Natural killer cell (primary cell): ENCODE data around the gene NOSIP. TPM values are rescaled to one million over a fixed set of nuclear protein-coding genes. Genes with fewer than 3 reads are reported as not detected.

Experiments used
- ATAC-seq, 3 donors: fragments of 150-1000 bp in 2 of 3; fragments of 200-7000 bp in 1 of 3; cut with Tn5 transposase; 1 replicate in 1 of 3; 2 replicates in 2 of 3; pipeline ENCODE4 v1.10.0; 2021; ENCODE audit warnings: mild to moderate bottlenecking in 2 of 3, moderate library complexity in 2 of 3
- DNase-seq, 2 donors: peaks; one replicate each; pipeline versions ENCODE4 v3.0.0 to v3.0.0-alpha.2; 2013 to 2021; ENCODE audit warnings: mixed read lengths in 1 of 2
- H3K27ac ChIP-seq: one replicate; pipeline ENCODE4 v1.5.1; 2013; ENCODE audit warnings: mild to moderate bottlenecking, low read length
- H3K27me3 ChIP-seq: one replicate; pipeline ENCODE4 v1.6.1; 2013; ENCODE audit warnings: low read length; ENCODE audit not compliant: control insufficient read depth, insufficient read depth
- H3K36me3 ChIP-seq: one replicate; pipeline ENCODE4 v1.6.1; 2013; ENCODE audit warnings: low read length; ENCODE audit not compliant: control insufficient read depth, insufficient read depth
- H3K4me1 ChIP-seq: one replicate; pipeline ENCODE4 v1.6.1; 2013; ENCODE audit warnings: low read length; ENCODE audit not compliant: control insufficient read depth, insufficient read depth
- H3K4me3 ChIP-seq: one replicate; pipeline ENCODE4 v1.5.1; 2013; ENCODE audit warnings: low read length
- H3K9me3 ChIP-seq: one replicate; pipeline ENCODE4 v1.6.1; 2013; ENCODE audit warnings: low read length; ENCODE audit not compliant: control insufficient read depth, insufficient read depth
- H3K27ac Mint-ChIP-seq, 2 donors: one replicate each; pipeline ENCODE4 v1.8.0; 2022; ENCODE audit warnings: mild to moderate bottlenecking in 2 of 2, mixed read lengths in 2 of 2, moderate library complexity in 1 of 2
- H3K27me3 Mint-ChIP-seq, 2 donors: one replicate each; pipeline ENCODE4 v1.8.0; 2022; ENCODE audit warnings: low read depth in 2 of 2, mixed read lengths in 2 of 2
- H3K36me3 Mint-ChIP-seq: one replicate; pipeline ENCODE4 v1.8.0; 2022; ENCODE audit warnings: mixed read lengths
- H3K4me1 Mint-ChIP-seq, 2 donors: one replicate each; pipeline ENCODE4 v1.8.0; 2022; ENCODE audit warnings: mixed read lengths in 2 of 2
- H3K4me3 Mint-ChIP-seq: one replicate; pipeline ENCODE4 v1.8.0; 2022; ENCODE audit warnings: mild to moderate bottlenecking, moderate library complexity, mixed read lengths
- H3K9me3 Mint-ChIP-seq, 2 donors: one replicate each; pipeline ENCODE4 v1.8.0; 2022; ENCODE audit warnings: mixed read lengths in 2 of 2
- WGBS: methylation state at CpG from one replicate; pipeline ENCODE4 v1.1.7; 2013; ENCODE audit warnings: missing lambda C conversion rate; ENCODE audit not compliant: insufficient coverage; 5-methylcytosine and 5-hydroxymethylcytosine counted together
- intact Hi-C: fragments of 100-400 bp; cut with micrococcal nuclease; formaldehyde crosslinking; loops from one replicate; pipeline ENCODE4 v1.14.2; 2022
- total RNA-seq, 4 donors: library from RNA; stranded (reverse); fragments of 120-200 nt in 1 of 4; gene quantifications; one replicate each; pipeline versions ENCODE4 v1.2.3 to v1.2.4, GENCODE V29; 2013 to 2022
- TF ChIP-seq, protein P1 (sequence below): fragments of 200-600 bp; IDR thresholded peaks from one replicate; pipeline ENCODE4 v1.8.0; 2022; ENCODE audit warnings: antibody characterized with exemption

The NOSIP gene
- total RNA-seq, 3 donors from 2014 or later (not counting 1 experiment from before 2014, with no cell fraction given), result 46.7 to 63.6 (median 59.8) TPM

DNA sequence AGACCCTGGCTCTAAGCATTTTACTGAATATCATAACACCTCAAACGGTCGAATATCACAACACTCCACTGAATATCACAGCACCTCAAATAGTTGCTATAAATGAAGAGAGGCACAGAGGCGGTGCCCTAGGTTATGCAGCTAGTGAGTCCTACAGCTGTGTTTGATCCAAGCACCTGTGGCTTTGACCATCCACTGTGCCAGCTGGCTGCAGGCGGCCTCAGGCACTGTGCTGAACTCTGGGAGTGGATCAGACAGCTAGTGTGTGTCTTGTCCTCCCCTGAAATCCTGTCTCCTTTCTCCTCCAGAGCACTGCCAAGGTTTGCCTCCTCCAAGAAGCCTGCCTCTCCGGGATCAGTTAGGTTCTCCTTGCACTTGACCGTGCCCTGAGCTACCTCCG is 7.3 kb downstream of the NOSIP start:
- no peaks in the 10 kb centered on the region for H3K27me3 ChIP-seq
- Mint-ChIP-seq H3K36me3 (no peaks in the 10 kb centered on the region), H3K4me1 (peaks cover 15 to 28% of the 10 kb centered on the region in 2 donors), H3K9me3 (no peaks in the 10 kb centered on the region), H3K27ac (peak overlapping the region in 1 of 2 donors; percentile 43), H3K27me3 (no peaks in the 10 kb centered on the region), H3K4me3 (no peak overlapping the region)
- ATAC-seq, result no peak
- intact Hi-C loops, result no loop called here
- DNase-seq, result no peak
- no peak overlapping the region for H3K27ac ChIP-seq
- no peaks in the 10 kb centered on the region for H3K9me3 ChIP-seq
- no peak overlapping the region for H3K4me3 ChIP-seq
- over 99% methylated on average over 7 of the region's 7 CpGs for WGBS
- H3K4me1 ChIP-seq, result peaks cover 28% of the 10 kb centered on the region
- TF ChIP-seq, protein P1, sequence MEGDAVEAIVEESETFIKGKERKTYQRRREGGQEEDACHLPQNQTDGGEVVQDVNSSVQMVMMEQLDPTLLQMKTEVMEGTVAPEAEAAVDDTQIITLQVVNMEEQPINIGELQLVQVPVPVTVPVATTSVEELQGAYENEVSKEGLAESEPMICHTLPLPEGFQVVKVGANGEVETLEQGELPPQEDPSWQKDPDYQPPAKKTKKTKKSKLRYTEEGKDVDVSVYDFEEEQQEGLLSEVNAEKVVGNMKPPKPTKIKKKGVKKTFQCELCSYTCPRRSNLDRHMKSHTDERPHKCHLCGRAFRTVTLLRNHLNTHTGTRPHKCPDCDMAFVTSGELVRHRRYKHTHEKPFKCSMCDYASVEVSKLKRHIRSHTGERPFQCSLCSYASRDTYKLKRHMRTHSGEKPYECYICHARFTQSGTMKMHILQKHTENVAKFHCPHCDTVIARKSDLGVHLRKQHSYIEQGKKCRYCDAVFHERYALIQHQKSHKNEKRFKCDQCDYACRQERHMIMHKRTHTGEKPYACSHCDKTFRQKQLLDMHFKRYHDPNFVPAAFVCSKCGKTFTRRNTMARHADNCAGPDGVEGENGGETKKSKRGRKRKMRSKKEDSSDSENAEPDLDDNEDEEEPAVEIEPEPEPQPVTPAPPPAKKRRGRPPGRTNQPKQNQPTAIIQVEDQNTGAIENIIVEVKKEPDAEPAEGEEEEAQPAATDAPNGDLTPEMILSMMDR, result no peak
- H3K36me3 ChIP-seq, result peaks cover 18% of the 10 kb centered on the region

DNA sequence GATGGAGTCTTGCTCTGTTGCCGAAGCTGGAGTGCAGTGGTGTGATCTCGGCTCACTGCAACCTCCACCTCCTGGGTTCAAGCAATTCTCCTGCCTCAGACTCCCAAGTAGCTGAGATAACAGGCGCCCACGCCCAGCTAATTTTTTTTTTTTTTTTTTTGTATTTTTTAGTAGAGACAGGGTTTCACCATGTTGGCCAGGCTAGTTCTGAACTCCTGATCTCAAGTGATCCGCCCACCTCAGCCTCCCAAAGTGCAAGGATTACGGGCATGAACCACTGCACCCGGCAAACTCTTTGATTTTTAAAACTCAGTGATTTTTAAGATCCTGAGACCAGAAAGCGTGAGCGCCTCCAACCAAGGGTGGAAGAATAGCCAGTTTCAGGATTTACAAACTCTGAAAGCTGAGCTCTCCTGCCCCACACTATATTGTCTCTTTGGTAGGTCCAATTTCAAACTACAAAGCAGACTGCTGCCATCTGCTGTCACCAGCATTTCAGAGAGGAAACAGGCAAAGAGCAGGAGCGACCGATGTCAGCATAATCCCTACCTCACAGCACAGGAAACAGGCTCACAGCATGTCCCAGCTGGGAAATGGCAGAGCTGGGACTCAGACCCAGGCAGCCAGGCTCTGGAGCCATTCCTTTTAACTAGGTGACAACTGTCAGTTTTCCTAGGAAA is 9.2 kb downstream of the NOSIP start:
- Mint-ChIP-seq H3K4me3 (no peak overlapping the region), H3K27me3 (no peaks in the 10 kb centered on the region), H3K36me3 (no peaks in the 10 kb centered on the region), H3K9me3 (no peaks in the 10 kb centered on the region), H3K27ac (no peak overlapping the region), H3K4me1 (peaks cover 23 to 33% of the 10 kb centered on the region in 2 donors)
- intact Hi-C loops, result loop anchor here (1.0 to 2.0 kb wide), 4 partner anchors 65 to 344 kb away; partner anchors contain the start of gene FLT3LG
- no peak overlapping the region for H3K4me3 ChIP-seq
- H3K4me1 ChIP-seq, result peaks cover 47% of the 10 kb centered on the region
- 80% methylated on average over 9 of the region's 11 CpGs for WGBS
- TF ChIP-seq, protein P1, result no peak
- ATAC-seq, result no peak
- DNase-seq, result peak in 1 of 2 donors; percentile 75
- no peak overlapping the region for H3K27ac ChIP-seq
- no peaks in the 10 kb centered on the region for H3K27me3 ChIP-seq
- H3K36me3 ChIP-seq, result peaks cover 16% of the 10 kb centered on the region
- H3K9me3 ChIP-seq, result no peaks in the 10 kb centered on the region

DNA sequence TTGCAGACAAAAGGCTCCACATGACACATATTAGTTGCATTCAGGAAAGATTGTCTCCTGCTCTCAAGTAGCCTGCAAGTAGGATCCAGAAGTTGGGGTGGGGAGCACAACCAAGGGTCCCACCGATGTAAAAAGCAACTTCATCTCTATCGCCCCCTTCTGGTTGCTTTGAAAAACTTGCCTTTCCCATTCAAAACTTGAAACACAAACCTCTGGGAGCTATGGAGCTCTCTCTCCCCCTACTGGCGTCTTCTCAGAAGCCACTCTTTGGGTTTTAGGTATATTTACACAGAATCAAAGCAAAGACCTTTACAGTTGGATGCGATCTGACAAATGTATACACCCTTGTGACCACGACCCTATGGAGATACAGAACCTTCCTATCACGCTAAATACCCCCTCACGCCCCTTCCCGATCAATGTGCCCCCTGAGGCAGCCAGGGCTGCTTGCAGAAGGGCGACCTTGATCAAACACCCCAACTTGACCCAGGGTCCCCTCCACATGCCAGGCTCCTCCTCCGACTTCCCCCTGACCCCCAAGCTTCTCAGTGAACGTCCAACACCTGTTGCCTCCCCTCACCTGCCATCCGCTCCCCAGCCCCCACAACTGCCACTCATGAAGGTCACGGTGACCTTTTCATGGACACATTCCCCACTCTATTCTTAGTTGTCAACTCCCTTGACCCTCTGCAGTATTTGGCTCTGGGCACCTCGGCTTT is 10.1 kb downstream of the NOSIP start:
- whole genome bisulfite sequencing, result 46% methylated on average over 14 of the region's 14 CpGs
- DNase-seq, result peak; percentile 39 to 96
- Mint-ChIP-seq H3K9me3 (no peaks in the 10 kb centered on the region), H3K4me3 (peak overlapping the region; percentile 79), H3K36me3 (no peaks in the 10 kb centered on the region), H3K27me3 (no peaks in the 10 kb centered on the region), H3K4me1 (peaks cover 25 to 41% of the 10 kb centered on the region in 2 donors), H3K27ac (peak overlapping the region; percentile 89 to 91)
- peaks cover 55% of the 10 kb centered on the region for H3K4me1 ChIP-seq
- ATAC-seq, result peak; percentile 66 to 80 (median 67)
- TF ChIP-seq, protein P1, result peak; percentile 98
- intact Hi-C loops, result loop anchor here (1.0 to 2.0 kb wide), 4 partner anchors 64 to 343 kb away; partner anchors contain the start of gene FLT3LG
- H3K27me3 ChIP-seq, result no peaks in the 10 kb centered on the region
- no peak overlapping the region for H3K4me3 ChIP-seq
- H3K9me3 ChIP-seq, result no peaks in the 10 kb centered on the region
- H3K27ac ChIP-seq, result peak overlapping the region; percentile 13
- peaks cover 11% of the 10 kb centered on the region for H3K36me3 ChIP-seq
